Esophagus (tissue), 2 donors: Measurements from ENCODE around the gene ZBP1. TPM values are rescaled to one million over a fixed set of nuclear protein-coding genes. Genes with fewer than 3 reads are reported as not detected.

Source experiments
- H3K27ac ChIP-seq, 2 donors: one replicate each; pipeline ENCODE4 v1.5.1; 2013; ENCODE audit warnings: low read depth in 2 of 2, mild to moderate bottlenecking in 2 of 2, inconsistent platforms in 1 of 2, low read length in 1 of 2, moderate library complexity in 1 of 2
- H3K27me3 ChIP-seq, 2 donors: one replicate each; pipeline ENCODE4 v1.6.1; 2013; ENCODE audit warnings: low read length in 2 of 2, control low read depth in 1 of 2, mild to moderate bottlenecking in 1 of 2; ENCODE audit not compliant: insufficient read depth in 2 of 2, control insufficient read depth in 1 of 2
- H3K36me3 ChIP-seq, 2 donors: one replicate each; pipeline ENCODE4 v1.6.1; 2013; ENCODE audit warnings: low read length in 1 of 2; ENCODE audit not compliant: control insufficient read depth in 2 of 2, insufficient read depth in 2 of 2
- H3K4me1 ChIP-seq, 2 donors: one replicate each; pipeline ENCODE4 v1.6.1; 2013; ENCODE audit warnings: low read length in 1 of 2; ENCODE audit not compliant: control insufficient read depth in 2 of 2, insufficient read depth in 2 of 2
- H3K4me3 ChIP-seq, 2 donors: one replicate each; pipeline ENCODE4 v1.5.1; 2013; ENCODE audit warnings: low read length in 2 of 2, mild to moderate bottlenecking in 2 of 2, low read depth in 1 of 2, moderate library complexity in 1 of 2
- H3K9me3 ChIP-seq, 2 donors: one replicate each; pipeline ENCODE4 v1.6.1; 2013; ENCODE audit warnings: mild to moderate bottlenecking in 2 of 2, low read depth in 1 of 2, low read length in 1 of 2, moderate library complexity in 1 of 2; ENCODE audit not compliant: control insufficient read depth in 2 of 2, insufficient read depth in 1 of 2
- WGBS, 2 donors: extraction: QIAGEN DNeasy Blood & Tissue Kit; methylation state at CpG; one replicate each; pipeline ENCODE4 v1.1.7; 2013; 5-methylcytosine and 5-hydroxymethylcytosine counted together
- polyA plus RNA-seq, 2 donors: library from polyadenylated mRNA; stranded (reverse); fragments of 200-250 nt; gene quantifications; one replicate each; pipeline ENCODE4 v1.2.3, GENCODE V29; 2013
- donor health status: healthy with polysubstance abuse.
- donor health status: Bipolar disorder and iron deficiency.

The ZBP1 gene
- polyA plus RNA-seq, 2 donors, result 0.25 to 0.51 TPM

- no peaks in the 10 kb centered on the region for H3K4me1 ChIP-seq
- WGBS, 2 donors, result 49 to 53% methylated on average over 17 of the region's 17 CpGs
- no peak overlapping the region for H3K27ac ChIP-seq
- H3K27me3 ChIP-seq, result no peaks in the 10 kb centered on the region
- no peaks in the 10 kb centered on the region for H3K36me3 ChIP-seq
- no peaks in the 10 kb centered on the region for H3K9me3 ChIP-seq
- H3K4me3 ChIP-seq, result no peak overlapping the region
Measured at GRCh38 chr20:57593134-57593886, 26.9 kb downstream of the ZBP1 start.

DNA sequence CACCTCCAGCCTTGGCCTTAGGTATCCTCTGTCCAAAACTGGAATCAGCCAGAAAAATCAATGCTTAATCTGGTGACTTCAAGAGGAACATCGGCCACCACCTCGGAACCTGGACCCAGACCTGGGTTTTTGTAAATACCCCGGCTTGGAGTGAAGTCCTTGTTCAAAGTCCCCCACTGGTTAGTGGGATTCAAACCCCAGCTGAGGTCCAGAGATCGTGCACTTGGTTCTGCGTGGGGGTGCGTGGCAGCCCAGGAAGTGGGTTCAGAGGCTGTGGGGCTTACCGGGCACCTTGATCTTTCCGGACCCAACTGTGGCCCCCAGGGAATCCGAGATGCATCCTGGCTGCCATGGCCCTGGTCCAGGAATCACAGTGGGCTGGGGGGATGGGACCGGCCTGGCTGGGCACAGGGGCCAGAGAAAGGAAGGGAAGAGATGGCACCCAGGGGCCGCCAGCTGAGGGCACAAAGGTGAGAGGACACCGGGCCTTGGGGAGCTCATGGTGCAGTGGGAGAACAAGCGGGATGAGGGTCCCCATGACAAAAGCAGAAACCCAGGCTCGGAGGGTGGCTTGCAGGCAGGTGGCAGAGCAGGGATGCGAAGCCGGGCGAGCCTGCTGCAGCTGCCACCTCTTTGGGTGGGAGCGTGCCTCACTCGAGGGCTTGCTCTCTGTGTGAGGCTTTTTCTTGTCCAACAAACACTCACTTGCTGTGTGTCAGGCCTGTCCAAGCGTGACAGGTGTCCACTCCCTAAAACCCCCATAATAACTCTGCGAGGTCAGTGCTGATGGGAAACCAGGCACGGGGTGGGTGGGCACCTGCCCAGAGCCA is 27.7 kb downstream of the ZBP1 start:
- 88 to 89% methylated on average over 22 of the region's 22 CpGs for WGBS, 2 donors
- H3K4me3 ChIP-seq, result no peak overlapping the region
- no peaks in the 10 kb centered on the region for H3K27me3 ChIP-seq
- H3K36me3 ChIP-seq, result no peaks in the 10 kb centered on the region
- no peaks in the 10 kb centered on the region for H3K9me3 ChIP-seq
- no peak overlapping the region for H3K27ac ChIP-seq
- no peaks in the 10 kb centered on the region for H3K4me1 ChIP-seq

DNA sequence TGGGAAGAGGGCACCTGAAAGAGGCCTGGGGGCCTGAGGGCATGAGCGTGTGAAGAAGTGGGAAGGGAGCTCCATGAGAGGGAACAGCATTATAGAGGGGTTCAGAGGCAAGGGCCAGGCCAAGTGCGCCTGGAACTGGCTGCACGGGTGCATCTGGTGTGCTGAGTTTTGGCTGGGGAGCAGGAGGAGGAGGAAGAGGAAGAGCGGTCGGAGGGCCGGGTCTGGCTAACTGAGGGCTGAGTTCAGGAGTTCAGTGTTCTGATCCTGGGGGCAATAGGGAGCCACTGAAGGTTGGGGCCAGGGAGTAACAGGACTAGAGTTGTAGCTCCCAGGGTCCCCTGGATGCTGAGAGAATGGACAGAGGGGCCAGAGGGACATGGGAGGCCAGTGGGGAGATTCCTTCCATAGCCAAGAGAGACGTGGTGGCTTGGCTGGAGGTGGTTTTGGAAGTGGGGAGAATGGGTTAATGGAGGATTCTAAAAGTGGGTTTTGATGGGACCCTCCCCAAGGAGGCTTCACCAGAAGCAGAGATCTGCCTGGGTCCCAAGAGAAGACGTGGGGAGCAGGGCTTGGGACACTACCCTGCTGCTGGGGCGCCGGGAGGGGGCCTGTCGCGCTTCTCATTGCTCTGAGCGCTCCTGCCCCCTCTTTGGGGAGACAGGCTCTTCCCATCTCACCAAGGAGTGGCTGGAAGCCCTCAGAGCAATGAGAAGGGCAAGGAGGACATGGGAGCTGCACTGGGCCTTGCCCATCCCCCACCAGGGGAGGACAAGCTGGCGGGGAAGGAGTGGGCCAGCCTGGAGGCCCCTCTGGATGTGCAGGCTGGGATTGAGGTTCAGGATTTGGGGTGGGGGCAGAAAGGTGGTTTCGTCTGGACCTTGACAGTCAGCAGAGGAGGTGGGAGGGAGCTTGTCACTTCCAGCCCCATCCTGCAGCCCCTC is 28.7 kb downstream of the ZBP1 start:
- WGBS, 2 donors, result 83 to 89% methylated on average over 15 of the region's 15 CpGs
- no peaks in the 10 kb centered on the region for H3K27me3 ChIP-seq
- no peaks in the 10 kb centered on the region for H3K9me3 ChIP-seq
- H3K36me3 ChIP-seq, result no peaks in the 10 kb centered on the region
- no peak overlapping the region for H3K4me3 ChIP-seq
- no peak overlapping the region for H3K27ac ChIP-seq
- H3K4me1 ChIP-seq, result no peaks in the 10 kb centered on the region

DNA sequence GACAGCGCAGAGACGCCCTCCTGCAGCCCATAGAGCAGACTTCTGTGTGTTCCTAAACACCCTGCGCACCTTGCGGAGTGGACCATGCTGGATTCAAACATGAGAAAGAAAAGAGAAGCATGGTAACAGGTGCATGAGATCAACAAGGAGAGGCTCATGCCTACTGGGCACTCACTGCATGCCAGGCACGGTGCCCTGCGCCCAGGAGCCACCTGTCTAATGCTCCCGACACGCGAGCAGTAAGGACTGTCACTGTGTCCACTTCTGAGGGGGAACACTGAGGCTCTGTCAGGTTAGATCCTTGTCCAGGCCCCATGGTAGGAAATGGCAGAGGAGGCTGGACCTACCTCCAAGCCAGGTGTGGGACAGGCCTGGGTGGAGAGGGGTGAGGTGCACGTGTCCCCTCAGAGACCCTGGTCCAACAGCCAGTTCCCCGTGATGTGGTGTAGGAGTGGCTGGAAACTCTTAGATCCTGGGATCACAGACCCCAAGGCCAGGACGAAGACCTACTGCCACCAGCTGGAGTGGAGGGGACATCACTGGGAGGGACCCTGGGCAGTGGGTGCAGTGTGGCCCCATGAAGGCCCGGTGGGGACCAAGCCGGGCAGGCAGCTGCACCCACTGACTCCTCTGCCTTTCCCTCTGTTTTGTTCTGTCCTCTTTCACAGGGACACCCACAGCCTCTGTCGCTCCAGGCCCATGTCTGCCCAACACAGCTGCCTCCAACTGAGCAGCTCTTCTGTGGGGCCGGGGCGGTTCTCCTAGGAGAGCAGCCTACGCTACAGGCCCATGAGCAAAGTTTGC is 29.5 kb downstream of the ZBP1 start:
- Histone ChIP-seq H3K9me3 (no peaks in the 10 kb centered on the region), H3K27me3 (no peaks in the 10 kb centered on the region), H3K36me3 (no peaks in the 10 kb centered on the region), H3K4me1 (no peaks in the 10 kb centered on the region), H3K27ac (no peak overlapping the region), H3K4me3 (no peak overlapping the region)
- 86 to 92% methylated on average over 18 of the region's 18 CpGs for WGBS, 2 donors

GRCh38 chr20:57589728-57590484 is 30.3 kb downstream of the ZBP1 start:
- no peaks in the 10 kb centered on the region for H3K4me1 ChIP-seq
- WGBS, 2 donors, result 80 to 84% methylated on average over 16 of the region's 16 CpGs
- no peaks in the 10 kb centered on the region for H3K9me3 ChIP-seq
- H3K4me3 ChIP-seq, result no peak overlapping the region
- no peak overlapping the region for H3K27ac ChIP-seq
- H3K36me3 ChIP-seq, result no peaks in the 10 kb centered on the region
- no peaks in the 10 kb centered on the region for H3K27me3 ChIP-seq

- Histone ChIP-seq H3K9me3 (no peaks in the 10 kb centered on the region), H3K36me3 (no peaks in the 10 kb centered on the region), H3K27me3 (no peaks in the 10 kb centered on the region), H3K4me1 (no peaks in the 10 kb centered on the region), H3K4me3 (no peak overlapping the region), H3K27ac (no peak overlapping the region)
- 82 to 90% methylated on average over 6 of the region's 6 CpGs for WGBS, 2 donors
Measured at GRCh38 chr20:57589123-57589727, 31.0 kb downstream of the ZBP1 start.

DNA sequence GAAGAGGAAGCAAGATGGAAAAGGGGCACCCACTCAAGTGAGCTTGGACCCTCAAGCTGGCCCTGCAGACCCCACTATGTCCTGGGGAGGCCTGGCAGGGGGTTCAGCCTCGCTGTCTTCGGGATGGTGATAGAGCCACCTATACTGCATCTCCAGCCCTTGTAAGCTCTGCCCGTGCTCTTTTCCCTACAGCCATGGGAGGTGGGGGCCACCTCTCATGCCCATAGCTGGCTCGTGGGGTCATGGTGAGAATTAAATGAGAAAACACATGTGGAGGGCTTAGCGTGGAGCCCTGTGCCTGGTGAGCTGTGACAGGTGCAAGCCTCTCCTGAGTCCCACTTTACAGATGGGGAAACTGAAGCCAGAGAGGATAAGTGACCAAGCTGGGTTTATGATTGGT is 31.6 kb downstream of the ZBP1 start:
- Histone ChIP-seq H3K27ac (no peak overlapping the region), H3K36me3 (no peaks in the 10 kb centered on the region), H3K4me1 (no peaks in the 10 kb centered on the region), H3K4me3 (no peak overlapping the region), H3K27me3 (no peaks in the 10 kb centered on the region), H3K9me3 (no peaks in the 10 kb centered on the region)
- 85 to 87% methylated on average over 5 of the region's 5 CpGs for WGBS, 2 donors

- no peaks in the 10 kb centered on the region for H3K27me3 ChIP-seq
- H3K36me3 ChIP-seq, result no peaks in the 10 kb centered on the region
- 81 to 85% methylated on average over 7 of the region's 7 CpGs for WGBS, 2 donors
- no peaks in the 10 kb centered on the region for H3K4me1 ChIP-seq
- no peak overlapping the region for H3K27ac ChIP-seq
- no peaks in the 10 kb centered on the region for H3K9me3 ChIP-seq
- H3K4me3 ChIP-seq, result no peak overlapping the region
Measured at GRCh38 chr20:57587989-57588377, 32.2 kb downstream of the ZBP1 start.
